ENCODE results near the gene LARGE1. TPM values are rescaled to one million over a fixed set of nuclear protein-coding genes. Genes with fewer than 3 reads are reported as not detected.

The LARGE1 gene
- total and polyA plus RNA-seq, 2 of the 8 experiments (the other 6 are each of a cell fraction or from before 2014, with no cell fraction given), result 43.7 to 83.0 TPM

DNA sequence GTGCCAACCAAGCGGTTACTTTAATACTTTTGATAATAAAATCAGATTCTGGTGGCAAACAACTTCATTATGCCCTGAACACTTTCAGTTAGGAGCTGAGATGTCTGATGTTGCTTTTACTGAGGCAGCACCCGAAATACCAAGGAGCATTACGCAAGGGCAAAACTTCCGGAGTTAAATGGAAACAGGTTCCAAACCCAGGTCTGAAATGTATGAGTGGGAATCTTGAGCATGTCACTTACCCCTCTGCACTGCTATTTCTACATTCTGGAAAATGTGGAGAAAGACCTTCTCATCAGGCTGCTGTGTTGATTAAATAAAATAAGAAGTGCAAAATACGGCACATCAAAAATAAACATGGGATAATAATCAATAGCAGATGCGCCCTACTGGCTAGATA, 315.1 kb downstream of the LARGE1 start:
- no peaks in the 10 kb centered on the region for H3K27me3 ChIP-seq (replicated peaks in 1 of 4; ENCODE audit: control insufficient read depth in 3 of 4, extremely low read depth in 1 of 4, insufficient read depth in 3 of 4, low read length in 3 of 4)
- peaks cover 0 to 3% of the 10 kb centered on the region in 2 experiments; a peak in 1 of 4 replicates for H3K79me2 ChIP-seq (ENCODE audit: control insufficient read depth in 1 of 2, insufficient read depth in 2 of 2, low read length in 2 of 2)
- H2BK5ac ChIP-seq (ENCODE audit: low read depth, low read length), result no peak overlapping the region
- H4K5ac ChIP-seq (ENCODE audit: insufficient read length, low read depth, low read length), result no peak overlapping the region
- TF ChIP-seq SP4 (IDR thresholded peaks at IDR 0.05; ENCODE audit: low read length) (no peak), KDM4A (IDR thresholded peaks at IDR 0.05; ENCODE audit: low read depth, low read length, severe bottlenecking) (no peak), MAFK (IDR thresholded peaks at IDR 0.05; ENCODE audit: low read depth, low read length) (no peak), SIRT6 (IDR thresholded peaks at IDR 0.05; ENCODE audit: low read length) (no peak)
- no peak overlapping the region for H2BK20ac ChIP-seq (ENCODE audit: low read length)
- H3K9me3 ChIP-seq (ENCODE audit: insufficient read depth in 2 of 2, low read depth in 1 of 2, low read length in 1 of 2), result no peaks in the 10 kb centered on the region
- H3K9ac ChIP-seq (replicated peaks in 1 of 4; ENCODE audit: extremely low read depth in 1 of 4, low read depth in 3 of 4, low read length in 3 of 4), result no peak overlapping the region
- POLR2A ChIA-PET (ENCODE audit: partially characterized antibody), result no interaction called here
- H2BK15ac ChIP-seq (ENCODE audit: low read length), result no peak overlapping the region
- H3K14ac ChIP-seq (ENCODE audit: insufficient read length), result no peak overlapping the region
- H3K36me3 ChIP-seq (ENCODE audit: control insufficient read depth in 2 of 4, insufficient read depth in 4 of 4, low read length in 3 of 4), result peaks cover 0 to 4% (median 1%) of the 10 kb centered on the region in 4 experiments; a peak in 4 of 8 replicates
- H2BK12ac ChIP-seq (ENCODE audit: low read depth, low read length), result no peak overlapping the region
- peaks cover 3% of the 10 kb centered on the region in 2 experiments for H4K20me1 ChIP-seq (replicated peaks in 1 of 2; ENCODE audit: control insufficient read depth in 1 of 2, insufficient read depth in 2 of 2, low read length in 2 of 2)
- peaks cover 2% of the 10 kb centered on the region for H3K79me1 ChIP-seq (ENCODE audit: low read depth, low read length)
- H3K4me3 ChIP-seq (ENCODE audit: extremely low read depth in 1 of 4, insufficient read depth in 2 of 4, low read depth in 3 of 4, low read length in 4 of 4), result no peak overlapping the region
- H3K4me2 ChIP-seq (ENCODE audit: insufficient read depth in 1 of 2, low read depth in 2 of 2, low read length in 2 of 2), result no peak overlapping the region
- H4K8ac ChIP-seq (ENCODE audit: extremely low read depth, insufficient read depth, low read length), result no peak overlapping the region
- CTCF ChIA-PET (ENCODE audit: partially characterized antibody), result no interaction called here
- no peak overlapping the region for H4K91ac ChIP-seq (replicated peaks; ENCODE audit: insufficient read length, low read length)
- H3K4ac ChIP-seq (replicated peaks; ENCODE audit: insufficient read length, low read depth, low read length), result no peak overlapping the region
- H3K56ac ChIP-seq (replicated peaks; ENCODE audit: insufficient read length, low read depth, low read length), result no peak overlapping the region
- FAIRE-seq (no peak), DNase-seq (ENCODE audit: low read depth in 1 of 2, low spot score in 2 of 2) (no peak)
- H2AFZ ChIP-seq (ENCODE audit: low read length), result no peak overlapping the region
- no peak overlapping the region for H3K23ac ChIP-seq (ENCODE audit: insufficient read length)
- no peaks in the 10 kb centered on the region for H3K23me2 ChIP-seq (ENCODE audit: low read depth, low read length)
- H3K4me1 ChIP-seq (replicated peaks in 1 of 4; ENCODE audit: control insufficient read depth in 3 of 4, insufficient read depth in 4 of 4, low read length in 3 of 4), result no peaks in the 10 kb centered on the region
- no peak overlapping the region for H2BK120ac ChIP-seq (replicated peaks; ENCODE audit: low read depth, low read length)
- H2AK5ac ChIP-seq (ENCODE audit: low read depth, low read length), result no peak overlapping the region
- H3K18ac ChIP-seq (ENCODE audit: extremely low read depth, low read length), result no peak overlapping the region
- WGBS, 2 experiments (ENCODE audit: extremely low coverage in 1 of 2, insufficient coverage in 1 of 2, insufficient read length in 1 of 2, insufficient replicate concordance in 2 of 2, low coverage in 1 of 2, low lambda C conversion rate in 2 of 2, missing lambda C conversion rate in 1 of 2), result 93% methylated on average over 6 of the region's 6 CpGs; no CpG with 5 or more reads in 1 of the 2 experiments
- H3K27ac ChIP-seq (ENCODE audit: low read depth, low read length), result no peak overlapping the region
